A673 (cell line): ENCODE results near the gene RGMA. TPM values are rescaled to one million over a fixed set of nuclear protein-coding genes. Genes with fewer than 3 reads are reported as not detected.
"Not testable (repeated sequence)": the region's sequence is repeated elsewhere in the genome, so short reads cannot be mapped to it uniquely, and the experiment has no call there.

ENCODE experiments used
- BruUV-seq: library from RNA; stranded (reverse); fragments of 400-500 nt; replicated peaks from 2 replicates; lab custom pipeline; 2021; lab: Mats Ljungman, UMichigan
- CTCF ChIA-PET: fragments of 300-600 bp; sonication (Branson Sonifier 250); formaldehyde crosslinking; loops from one replicate; lab custom pipeline; 2022; ENCODE audit warnings: antibody characterized with exemption; lab: Charles Lee
- POLR2A ChIA-PET: fragments of 300-600 bp; sonication (Branson Sonifier 250); formaldehyde crosslinking; loops from one replicate; lab custom pipeline; 2022; ENCODE audit warnings: antibody characterized with exemption; ENCODE audit not compliant: low non-redundant PET; lab: Charles Lee
- DNase-seq: peaks from one replicate; pipeline ENCODE4 v3.0.0-alpha.2; 2015; ENCODE audit warnings: low spot score
- H3K27ac ChIP-seq: fragments of 200-600 bp; sonication (generic); 2 replicates; pipeline ENCODE4 v1.5.1; 2016; ENCODE audit warnings: mixed run types, low read depth, mild to moderate bottlenecking, mixed read lengths, antibody characterized with exemption, low read length; ENCODE audit not compliant: poor library complexity, severe bottlenecking
- H3K27me3 ChIP-seq: fragments of 200-600 bp; sonication (generic); replicated peaks from 2 replicates; pipeline ENCODE4 v1.6.1; 2017; ENCODE audit warnings: mixed run types, low read depth, mild to moderate bottlenecking, mixed read lengths, antibody characterized with exemption, low read length; ENCODE audit not compliant: insufficient read depth, poor library complexity
- H3K36me3 ChIP-seq: fragments of 200-600 bp; sonication (generic); 2 replicates; pipeline ENCODE4 v1.6.1; 2016; ENCODE audit warnings: mixed run types, mild to moderate bottlenecking, mixed read lengths, antibody characterized with exemption, low read length; ENCODE audit not compliant: insufficient read depth, poor library complexity, severe bottlenecking
- H3K4me1 ChIP-seq: fragments of 200-600 bp; sonication (generic); 2 replicates; pipeline ENCODE4 v1.6.1; 2017; ENCODE audit warnings: mixed run types, mild to moderate bottlenecking, mixed read lengths, antibody characterized with exemption, low read length; ENCODE audit not compliant: insufficient read depth, poor library complexity, severe bottlenecking
- H3K4me3 ChIP-seq: fragments of 200-600 bp; sonication (generic); 2 replicates; pipeline ENCODE4 v1.5.1; 2016; ENCODE audit warnings: low read depth, mixed run types, mild to moderate bottlenecking, mixed read lengths, low read length; ENCODE audit not compliant: poor library complexity, severe bottlenecking
- H3K9me3 ChIP-seq: fragments of 200-600 bp; sonication (generic); 2 replicates; pipeline ENCODE4 v1.6.1; 2016; ENCODE audit warnings: mixed run types, low read depth, mild to moderate bottlenecking, mixed read lengths, antibody characterized with exemption, low read length; ENCODE audit not compliant: poor library complexity, severe bottlenecking
- CTCF ChIP-seq: fragments of 300-800, 200-600 bp; sonication (generic); conservative IDR thresholded peaks from 2 replicates; pipeline ENCODE4 v1.5.1; 2017; ENCODE audit warnings: low read depth, mild to moderate bottlenecking, antibody characterized with exemption, low read length, moderate library complexity, mixed read lengths
- EZH2 ChIP-seq: fragments of 200-600 bp; sonication (generic); IDR thresholded peaks from 2 replicates; pipeline ENCODE4 v1.6.1; 2017; ENCODE audit warnings: borderline replicate concordance, low read depth, mild to moderate bottlenecking, mixed read lengths, antibody characterized with exemption, low read length; ENCODE audit not compliant: poor library complexity, severe bottlenecking
- intact Hi-C: fragments of 100-400 bp; cut with micrococcal nuclease; formaldehyde crosslinking; loops from one replicate; pipeline ENCODE4 v1.10.0; 2022; ENCODE audit not compliant: unreplicated experiment
- total RNA-seq: library from RNA; stranded (reverse); gene quantifications from 2 replicates; pipeline ENCODE4 v1.2.3, GENCODE V29; 2021

Gene RGMA
- total RNA-seq, 1 experiment from 2014 or later = 5.0 TPM

- ChIA-PET CTCF (interaction anchor here (1.2 kb wide), 1 partner anchor 1086 kb away, joined by 3 read pairs; no protein-coding TSS in a partner anchor), POLR2A (no interaction called here)
- intact Hi-C loops = loop anchor here (5.0 kb wide), 1 partner anchor 54 kb away; the partner anchor contains the start of gene RGMA
- DNase-seq = no peak
- no peaks in the 10 kb centered on the region for H3K27me3 ChIP-seq
- H3K36me3 ChIP-seq = no peaks in the 10 kb centered on the region
- no TSS peak for BruUV-seq
- H3K9me3 ChIP-seq = no peaks in the 10 kb centered on the region
- H3K4me1 ChIP-seq = peaks cover 17% of the 10 kb centered on the region
- H3K4me3 ChIP-seq = no peak overlapping the region
- TF ChIP-seq CTCF = no peak
- TF ChIP-seq EZH2 = no peak
- H3K27ac ChIP-seq = no peak overlapping the region
Observed at GRCh38 chr15:93033434-93034045, 55.5 kb downstream of the RGMA start.

- POLR2A ChIA-PET, DNase-seq, H3K9me3 ChIP-seq, H3K36me3 ChIP-seq, BruUV-seq, H3K27ac ChIP-seq, H3K27me3 ChIP-seq, H3K4me3 ChIP-seq: not testable (repeated sequence)
- CTCF ChIA-PET = interaction anchor here (1.2 kb wide), 2 partner anchors 55 to 1087 kb away, joined by 3 to 5 read pairs; no protein-coding TSS in a partner anchor
- intact Hi-C loops = loop anchor here (5.0 kb wide), 1 partner anchor 55 kb away; the partner anchor contains the start of gene RGMA
- H3K4me1 ChIP-seq = peaks cover 26% of the 10 kb centered on the region
Observed at GRCh38 chr15:93032515-93033206, 56.4 kb downstream of the RGMA start.

- H3K27ac ChIP-seq, H3K27me3 ChIP-seq, H3K9me3 ChIP-seq, POLR2A ChIA-PET, DNase-seq, BruUV-seq, H3K36me3 ChIP-seq, H3K4me3 ChIP-seq: not testable (repeated sequence)
- CTCF ChIA-PET = interaction anchor here (1.2 kb wide), 1 partner anchor 56 kb away, joined by 5 read pairs; no protein-coding TSS in a partner anchor
- H3K4me1 ChIP-seq = peaks cover 35% of the 10 kb centered on the region
- intact Hi-C loops = loop anchor here (2.0 to 5.0 kb wide), 2 partner anchors 56 to 1089 kb away; partner anchors contain the start of gene RGMA
Observed at GRCh38 chr15:93031557-93032384, 57.2 kb downstream of the RGMA start.
